ENCODE results near the gene DCHS2.
"Not testable (repeated sequence)": the region's sequence is repeated elsewhere in the genome, so short reads cannot be mapped to it uniquely, and the experiment has no call there.

The DCHS2 gene

GRCh38 chr4:154310578-154310977 lies 181.0 kb downstream of the DCHS2 start:
- no peak for DNase-seq

GRCh38 chr4:154308207-154308606 lies 183.4 kb downstream of the DCHS2 start:
- DNase-seq, result no peak

- no peak for DNase-seq
Observed at GRCh38 chr4:154307451-154307850, 184.1 kb downstream of the DCHS2 start.

- no peak for DNase-seq
Observed at GRCh38 chr4:154305616-154306015, 186.0 kb downstream of the DCHS2 start.

GRCh38 chr4:154304679-154305078 lies 186.9 kb downstream of the DCHS2 start:
- DNase-seq, result no peak

GRCh38 chr4:154294652-154295350 lies 196.8 kb downstream of the DCHS2 start:
- DNase-seq, result no peak

GRCh38 chr4:154293427-154293826 lies 198.2 kb downstream of the DCHS2 start:
- DNase-seq, result no peak

- DNase-seq, result no peak
Observed at GRCh38 chr4:154292589-154292988, 199.0 kb downstream of the DCHS2 start.

- no peak for DNase-seq
Observed at GRCh38 chr4:154277172-154277571, 214.4 kb downstream of the DCHS2 start.

GRCh38 chr4:154276496-154276895 lies 215.1 kb downstream of the DCHS2 start:
- DNase-seq, result no peak

GRCh38 chr4:154254999-154255398 lies 236.6 kb downstream of the DCHS2 start:
- no peak for DNase-seq

- DNase-seq, result no peak
Observed at GRCh38 chr4:154234576-154234975, 257.0 kb downstream of the DCHS2 start.

- DNase-seq, result no peak
Observed at GRCh38 chr4:154231806-154232478, 259.7 kb downstream of the DCHS2 start.

GRCh38 chr4:154230723-154231122 lies 260.9 kb downstream of the DCHS2 start:
- DNase-seq, result no peak

- no peak for DNase-seq
Observed at GRCh38 chr4:154230091-154230490, 261.5 kb downstream of the DCHS2 start.

- DNase-seq, result no peak
Observed at GRCh38 chr4:154222875-154223274, 268.7 kb downstream of the DCHS2 start.

- DNase-seq, result no peak
Observed at GRCh38 chr4:154218051-154218450, 273.5 kb downstream of the DCHS2 start.

GRCh38 chr4:154217384-154217783 lies 274.2 kb downstream of the DCHS2 start:
- DNase-seq, result not testable (repeated sequence)

GRCh38 chr4:154211506-154211905 lies 280.1 kb downstream of the DCHS2 start:
- DNase-seq, result no peak

GRCh38 chr4:154208424-154208823 lies 283.2 kb downstream of the DCHS2 start:
- DNase-seq, result no peak

- no peak for DNase-seq
Observed at GRCh38 chr4:154205471-154205870, 286.1 kb downstream of the DCHS2 start.

- DNase-seq, result no peak
Observed at GRCh38 chr4:154194649-154195048, 296.9 kb downstream of the DCHS2 start.

- no peak for DNase-seq
Observed at GRCh38 chr4:154192585-154192984, 299.0 kb downstream of the DCHS2 start.

GRCh38 chr4:154189346-154189745 lies 302.3 kb downstream of the DCHS2 start:
- no peak for DNase-seq

GRCh38 chr4:154186888-154187287 lies 304.7 kb downstream of the DCHS2 start:
- DNase-seq, result no peak
